ENCODE results near the gene RSKR.
"Not testable (repeated sequence)": the region's sequence is repeated elsewhere in the genome, so short reads cannot be mapped to it uniquely, and the experiment has no call there.

The RSKR gene

DNA sequence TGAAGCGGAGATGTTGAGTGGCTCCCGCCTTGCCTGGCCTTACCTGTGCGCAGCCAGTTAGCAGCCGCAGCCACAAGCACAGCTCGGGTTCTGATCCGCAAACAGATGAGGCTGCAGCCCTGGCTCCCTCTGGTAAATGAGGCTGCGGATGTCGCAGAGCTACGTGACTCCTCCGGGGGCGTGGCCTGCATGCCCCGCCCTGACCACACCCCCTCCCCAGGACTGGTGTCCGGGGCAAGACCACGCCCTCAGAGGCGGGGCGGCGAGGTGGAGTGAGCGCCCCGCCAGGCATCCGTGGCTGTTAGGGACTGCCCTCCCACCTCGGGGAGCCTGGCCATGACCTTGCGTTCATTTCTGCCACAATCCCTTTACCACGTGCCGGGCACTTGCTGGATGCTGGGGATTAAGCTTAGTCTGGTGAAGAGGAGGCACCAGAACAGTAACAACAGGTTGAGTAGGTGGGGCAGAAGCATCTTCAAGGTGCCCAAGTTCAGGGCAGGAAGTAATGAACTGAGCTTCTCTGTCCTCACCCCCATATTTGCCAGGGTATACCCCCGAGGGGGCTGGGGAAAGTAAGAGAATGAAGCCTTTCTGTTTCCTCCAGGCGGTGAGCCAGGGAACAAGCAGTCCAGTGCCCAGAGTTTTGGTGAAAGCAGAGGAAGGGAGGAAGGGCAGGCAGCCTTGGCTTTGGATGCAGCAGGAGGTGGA, 37.1 kb downstream of the RSKR start, which contains the start of gene ALDOC:
ALDOC (minus strand) TSS at position 138 of the 708 bp plus-strand sequence. CDS start 1,363 bp downstream, outside the sequence.
- peak; percentile 99 for DNase-seq

DNA sequence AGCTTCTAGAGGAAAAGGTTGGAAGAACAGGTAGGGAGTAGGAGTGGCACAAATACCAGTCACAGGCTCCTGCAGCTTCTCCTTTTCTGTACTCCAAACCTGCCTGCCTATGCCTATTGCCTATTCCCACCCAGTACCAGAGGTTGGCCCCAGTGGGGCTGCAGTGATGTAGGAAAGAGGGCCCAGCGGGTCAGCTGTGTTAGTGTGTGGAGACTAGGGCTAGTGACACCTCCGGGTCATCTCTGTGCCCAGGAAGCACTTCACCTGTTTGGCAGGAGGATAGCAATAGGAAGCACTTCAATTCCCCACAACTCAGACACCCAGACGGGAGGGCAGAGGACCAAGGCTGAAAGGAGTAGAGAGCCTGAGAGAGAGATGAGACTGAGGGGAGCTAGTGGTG, 38.0 kb downstream of the RSKR start:
- not testable (repeated sequence) for DNase-seq

DNA sequence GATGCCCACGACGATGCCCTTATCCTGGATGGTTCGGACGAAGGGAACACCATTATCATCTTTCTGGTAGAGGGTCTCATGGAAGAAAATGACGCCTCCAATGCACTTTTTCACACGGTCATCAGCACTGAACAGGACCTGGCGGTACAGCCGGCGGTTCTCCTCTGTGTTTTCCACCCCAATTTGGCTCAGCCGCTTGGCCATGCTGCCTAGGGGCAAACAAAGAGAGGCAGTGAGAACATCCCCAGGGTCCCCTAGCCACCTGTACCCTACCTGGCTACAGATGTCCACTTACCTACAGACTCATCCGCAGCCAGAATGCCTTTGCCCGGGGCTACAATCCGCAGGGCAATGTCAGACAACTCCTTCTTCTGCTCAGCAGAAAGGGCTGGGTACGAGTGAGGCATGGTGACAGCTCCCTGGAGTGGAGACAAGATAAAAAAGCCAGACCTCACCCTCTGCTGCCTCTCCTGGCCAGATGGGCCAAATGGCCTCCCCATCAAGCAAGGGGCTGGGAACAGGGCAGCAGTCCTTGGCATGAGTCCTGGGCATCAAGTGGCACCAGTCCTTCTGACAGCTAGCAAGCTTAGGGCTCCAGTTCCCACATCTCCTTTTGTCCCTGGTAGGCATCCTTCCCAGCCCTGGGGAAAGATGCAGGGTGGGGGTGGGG, 38.7 kb downstream of the RSKR start:
- no peak for DNase-seq

- DNase-seq = no peak
Observed at GRCh38 chr17:28574526-28574925, 39.5 kb downstream of the RSKR start.

DNA sequence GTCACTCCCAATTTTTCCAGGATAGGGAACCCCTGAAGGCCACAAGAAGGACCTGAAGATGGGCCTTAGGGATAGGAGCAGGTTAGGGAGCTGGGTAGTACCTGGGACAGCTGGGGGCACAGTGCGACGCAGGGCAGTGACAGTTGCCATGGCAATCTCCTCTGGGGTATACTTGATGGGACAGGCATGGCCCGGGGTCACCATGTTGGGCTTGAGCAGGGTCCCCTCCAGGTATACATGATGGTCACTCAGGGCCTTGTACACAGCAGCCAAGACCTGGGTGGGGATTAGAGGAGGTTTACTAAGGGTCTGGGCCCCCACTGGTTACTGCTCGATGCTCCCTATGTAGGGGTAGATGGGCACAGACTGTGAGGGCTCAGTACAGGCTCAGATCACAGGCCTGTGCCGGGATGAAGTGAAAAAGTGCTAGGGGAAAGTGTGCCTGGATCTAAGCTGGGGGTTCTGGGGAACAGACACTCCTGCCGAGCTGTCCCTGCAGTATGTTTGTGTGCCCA, 40.0 kb downstream of the RSKR start:
- DNase-seq = no peak

DNA sequence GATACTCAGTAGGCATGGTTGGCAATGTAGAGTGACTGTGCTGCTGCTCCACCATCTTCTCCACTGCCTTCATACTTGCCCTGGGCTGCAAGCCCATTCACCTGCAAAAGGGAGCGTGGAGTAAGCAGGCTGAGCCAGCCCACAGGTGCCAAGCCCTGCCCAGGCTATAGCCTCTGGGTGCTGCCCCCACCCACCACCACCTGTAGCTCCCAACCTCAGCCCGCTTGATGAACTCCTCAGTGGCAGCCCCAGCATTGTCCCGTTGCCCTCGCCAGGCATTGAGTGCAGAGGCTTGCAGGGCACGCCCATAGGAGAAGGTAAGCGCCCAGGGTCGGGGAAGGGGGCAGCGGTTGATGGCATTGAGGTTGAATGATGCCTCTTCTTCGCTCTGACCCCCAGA, 40.5 kb downstream of the RSKR start:
- DNase-seq = no peak

GRCh38 chr17:28573040-28573380, 41.0 kb downstream of the RSKR start:
- DNase-seq = no peak

DNA sequence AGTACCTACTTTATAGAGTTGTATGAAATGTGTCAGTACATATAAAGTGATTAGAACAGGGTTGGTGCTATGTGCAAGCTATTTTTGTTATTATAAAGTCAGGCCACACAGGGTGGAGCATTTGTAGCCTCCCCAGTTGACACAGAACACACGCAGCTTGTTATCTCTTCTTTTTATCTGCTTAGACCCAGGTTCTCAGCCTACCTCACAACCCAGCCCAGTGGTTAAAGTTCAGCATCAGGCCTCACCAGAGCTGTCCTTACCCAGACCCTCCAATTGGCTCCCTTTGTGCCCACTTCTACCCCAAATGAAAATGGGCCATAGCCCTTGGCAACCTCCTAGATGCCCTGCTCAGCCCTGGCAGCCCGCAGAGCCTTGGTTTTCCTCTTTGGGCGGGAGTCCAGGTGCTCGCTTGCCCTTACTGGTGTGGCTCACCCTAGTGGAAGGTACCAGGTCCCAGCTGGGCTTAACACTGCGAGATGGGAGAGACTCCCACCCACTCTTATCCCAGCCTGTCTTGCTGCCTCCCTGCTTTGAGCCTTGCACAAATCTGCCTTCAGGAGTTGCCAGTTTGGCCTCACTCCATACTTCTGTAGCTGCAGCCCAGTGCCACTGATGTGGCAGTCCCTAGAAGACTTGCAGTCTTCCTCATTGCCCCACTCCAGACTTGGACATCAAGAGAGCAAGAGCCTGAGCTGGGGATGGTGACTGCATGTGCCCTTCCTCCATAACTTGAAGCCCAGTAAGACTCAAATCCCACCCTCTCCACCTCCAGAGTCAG, 41.5 kb downstream of the RSKR start:
- DNase-seq = no peak

DNA sequence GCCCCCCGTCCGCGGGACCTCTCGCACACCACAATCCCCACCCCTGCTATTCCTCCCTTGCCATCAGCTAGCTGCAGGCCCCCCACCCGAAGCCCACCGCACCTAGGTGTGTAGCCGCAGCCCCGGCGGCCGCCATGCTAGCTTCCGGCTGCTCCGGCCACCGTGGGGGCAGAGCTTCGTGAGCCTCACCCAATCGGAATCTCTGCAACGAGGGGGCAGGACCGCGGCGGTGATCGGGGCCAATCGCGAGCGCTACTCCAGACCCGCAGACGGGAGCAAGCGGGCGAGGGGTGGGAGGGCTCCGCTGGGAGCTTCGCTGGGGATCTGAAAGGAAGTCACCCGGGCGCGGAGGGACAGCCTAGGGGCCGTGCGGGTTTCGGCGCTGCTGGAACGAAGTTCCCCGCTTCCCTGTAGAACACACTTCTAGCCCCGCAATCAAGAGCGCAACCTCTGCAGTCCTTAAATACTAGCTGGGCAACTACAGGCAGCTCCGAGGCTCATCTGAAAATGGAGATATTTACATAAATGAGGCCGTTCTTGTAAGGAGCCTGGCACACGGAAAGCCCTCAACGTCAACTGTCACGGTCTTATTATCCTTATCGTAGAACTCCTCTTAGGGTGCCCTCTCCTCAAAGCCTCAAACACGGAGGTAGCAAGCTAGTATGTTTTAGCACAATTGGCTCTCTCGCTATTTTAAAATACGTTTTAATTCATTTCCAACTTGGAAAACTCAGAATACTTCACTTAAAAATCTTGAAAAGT, 42.4 kb downstream of the RSKR start, which contains the start of gene PIGS:
PIGS (minus strand) TSS at position 164 of the 762 bp plus-strand sequence; CDS start at position 136, 28 bp downstream.
- peak; percentile 89 for DNase-seq

DNA sequence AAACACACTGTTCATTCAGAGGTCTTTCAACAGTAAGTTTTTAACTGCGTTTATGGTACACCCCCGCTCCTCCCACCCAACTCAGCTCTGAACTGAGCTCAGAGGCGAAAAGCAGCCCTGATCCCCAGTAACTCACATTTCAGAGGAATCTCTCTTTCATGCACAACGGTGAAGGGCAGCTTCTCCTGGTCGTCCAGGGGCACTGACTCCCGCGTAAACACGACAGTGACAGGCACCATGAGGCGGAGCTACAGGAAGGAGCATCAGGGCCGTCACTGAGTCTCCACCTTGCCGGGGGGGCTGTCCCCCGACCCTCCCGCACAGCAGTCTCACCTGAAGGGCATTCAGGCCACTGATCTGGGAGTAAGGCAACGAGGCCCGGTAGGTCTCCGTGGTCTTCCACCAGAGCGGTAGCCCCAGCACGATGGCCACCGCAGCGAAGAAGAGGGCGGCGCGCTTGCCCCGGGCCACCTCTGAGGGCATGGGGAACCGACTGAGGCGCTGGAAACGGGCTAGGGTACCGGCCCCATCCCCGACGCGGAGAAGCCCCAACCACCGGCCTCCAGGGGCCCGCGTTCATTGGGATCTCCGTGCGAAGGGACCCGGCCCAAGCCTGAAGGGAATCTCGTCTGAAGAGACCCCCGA, 43.1 kb downstream of the RSKR start:
- DNase-seq = peak; percentile 56

GRCh38 chr17:28569446-28569845, 44.5 kb downstream of the RSKR start:
- DNase-seq = no peak

- no peak for DNase-seq
Observed at GRCh38 chr17:28567604-28568003, 46.4 kb downstream of the RSKR start.

DNA sequence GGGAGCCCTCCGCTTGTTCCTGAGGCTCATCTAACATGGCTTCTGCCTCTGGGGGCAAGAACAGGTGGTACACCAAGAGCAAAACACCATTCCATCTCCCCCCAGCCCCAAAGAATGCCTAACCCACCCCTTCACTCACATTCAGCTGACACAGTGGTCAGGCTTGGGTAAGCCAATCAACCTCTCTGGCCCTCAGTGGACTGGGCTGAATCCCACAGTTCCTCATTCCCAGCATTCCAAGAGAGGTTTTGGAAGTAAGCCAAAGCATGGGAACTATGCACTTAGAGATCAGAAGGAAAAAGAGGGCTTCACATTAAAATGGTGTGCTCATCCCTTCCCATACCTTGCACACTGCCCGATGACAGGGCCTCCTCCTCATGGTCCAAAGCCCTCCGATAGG, 50.5 kb downstream of the RSKR start:
- no peak for DNase-seq

All from activated CD4-positive, CD25-positive, alpha-beta regulatory T cell treated with anti-CD3 and anti-CD28 coated beads, Interleukin-2, amount 50 U/mL, for 72 hours (primary cell).